Left lung (tissue), 10 donors: ENCODE results near the gene ZNF423. TPM values are rescaled to one million over a fixed set of nuclear protein-coding genes. Genes with fewer than 3 reads are reported as not detected.

Experiments
- ATAC-seq: fragments of 200-7000 bp; cut with Tn5 transposase; one replicate; pipeline ENCODE4 v1.9.1; 2020; ENCODE audit warnings: moderate library complexity
- DNase-seq, 4 donors: peaks; one replicate each; pipeline ENCODE4 v3.0.0-alpha.2; 2013 to 2020
- H3K27ac ChIP-seq, 2 donors: fragments of 200-600 bp; sonication (generic) in 1 of 2; one replicate each; pipeline versions ENCODE4 v1.5.0 to v1.8.0; 2020 to 2021
- H3K27me3 ChIP-seq, 2 donors: fragments of 200-600 bp; sonication (generic) in 1 of 2; one replicate each; pipeline versions ENCODE4 v1.5.0 to v1.8.0; 2020 to 2021
- H3K36me3 ChIP-seq, 2 donors: fragments of 200-600 bp; sonication (generic) in 1 of 2; one replicate each; pipeline versions ENCODE4 v1.5.0 to v1.8.0; 2020 to 2021
- H3K4me1 ChIP-seq, 2 donors: fragments of 200-600 bp; one replicate each; pipeline ENCODE4 v1.8.0; 2021
- H3K4me3 ChIP-seq, 2 donors: fragments of 200-600 bp; sonication (generic) in 1 of 2; one replicate each; pipeline versions ENCODE4 v1.5.0 to v1.8.0; 2020 to 2021; ENCODE audit warnings: mild to moderate bottlenecking in 1 of 2
- H3K9me3 ChIP-seq, 2 donors: fragments of 200-600 bp; sonication (generic) in 1 of 2; one replicate each; pipeline versions ENCODE4 v1.5.0 to v1.8.0; 2020 to 2021
- intact Hi-C, 2 donors: fragments of 100-400 bp; cut with DNase I; formaldehyde crosslinking; loops; one replicate each; pipeline versions ENCODE4 v1.11.2 to v1.14.2; 2022
- polyA plus RNA-seq, 6 donors: library from polyadenylated mRNA; unstranded; fragments of 120-200 nt; gene quantifications; one replicate each; pipeline ENCODE4 v1.2.1, GENCODE V29; 2013; ENCODE audit not compliant: insufficient read length in 6 of 6
- total RNA-seq, 2 donors: library from RNA; stranded (reverse); fragmentation: NEBNext Ultra II Directional; extraction: Animal tissue kit (Norgen Biotek cat#: 25700); gene quantifications; one replicate each; pipeline ENCODE4 v1.2.1, GENCODE V29; 2021
- TF ChIP-seq, protein P1 (sequence below), 2 donors: fragments of 200-600 bp; sonication (generic) in 1 of 2; IDR thresholded peaks; one replicate each; pipeline versions ENCODE4 v1.5.0 to v1.8.0; 2021; ENCODE audit warnings: antibody characterized with exemption in 2 of 2
- donor health status: DM: no; HTN: yes; CAD: no.
- donor health status: DM: no; HTN: no; CAD: no.

Gene ZNF423
- total and polyA plus RNA-seq, 8 donors = 7.8 to 30.5 (median 26.6) TPM

DNA sequence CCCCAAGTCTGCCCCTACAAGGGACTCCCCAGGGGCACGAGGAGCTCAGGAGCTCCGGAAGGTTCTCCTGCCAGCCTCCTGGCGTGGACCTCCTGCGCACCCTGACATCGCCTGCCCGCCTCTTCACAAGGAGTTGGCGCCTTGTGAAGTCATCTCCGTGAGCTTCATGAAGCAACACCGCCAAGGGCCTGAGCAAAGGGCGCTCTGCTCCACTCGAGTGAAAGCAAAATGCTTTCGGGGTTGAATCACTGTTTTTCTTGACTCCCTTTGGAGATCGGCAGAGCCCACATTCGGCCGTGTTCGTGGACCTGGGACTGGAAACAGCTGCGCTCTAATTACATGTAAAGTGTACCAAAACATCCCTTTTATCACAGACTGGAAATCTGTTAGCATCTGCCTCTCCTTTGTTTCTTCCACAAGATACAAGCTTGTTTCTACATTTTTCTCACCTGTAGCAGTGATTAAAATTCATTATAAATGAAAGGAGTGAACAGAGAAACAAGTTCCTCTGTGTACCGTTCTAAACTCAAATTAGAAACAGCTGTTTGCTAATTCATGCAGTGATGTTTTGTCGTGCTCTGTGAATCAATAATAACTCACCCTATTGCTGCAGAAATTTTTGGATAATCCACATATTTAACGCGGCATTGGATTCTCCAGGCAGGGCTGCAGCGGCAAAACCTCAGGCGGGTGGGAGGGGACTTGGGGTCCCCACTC, 203.3 kb downstream of the ZNF423 start:
- no peaks in the 10 kb centered on the region for H3K4me1 ChIP-seq
- TF ChIP-seq, protein P1, sequence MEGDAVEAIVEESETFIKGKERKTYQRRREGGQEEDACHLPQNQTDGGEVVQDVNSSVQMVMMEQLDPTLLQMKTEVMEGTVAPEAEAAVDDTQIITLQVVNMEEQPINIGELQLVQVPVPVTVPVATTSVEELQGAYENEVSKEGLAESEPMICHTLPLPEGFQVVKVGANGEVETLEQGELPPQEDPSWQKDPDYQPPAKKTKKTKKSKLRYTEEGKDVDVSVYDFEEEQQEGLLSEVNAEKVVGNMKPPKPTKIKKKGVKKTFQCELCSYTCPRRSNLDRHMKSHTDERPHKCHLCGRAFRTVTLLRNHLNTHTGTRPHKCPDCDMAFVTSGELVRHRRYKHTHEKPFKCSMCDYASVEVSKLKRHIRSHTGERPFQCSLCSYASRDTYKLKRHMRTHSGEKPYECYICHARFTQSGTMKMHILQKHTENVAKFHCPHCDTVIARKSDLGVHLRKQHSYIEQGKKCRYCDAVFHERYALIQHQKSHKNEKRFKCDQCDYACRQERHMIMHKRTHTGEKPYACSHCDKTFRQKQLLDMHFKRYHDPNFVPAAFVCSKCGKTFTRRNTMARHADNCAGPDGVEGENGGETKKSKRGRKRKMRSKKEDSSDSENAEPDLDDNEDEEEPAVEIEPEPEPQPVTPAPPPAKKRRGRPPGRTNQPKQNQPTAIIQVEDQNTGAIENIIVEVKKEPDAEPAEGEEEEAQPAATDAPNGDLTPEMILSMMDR (IDR thresholded peaks at IDR 0.05) = no peak
- intact Hi-C loops = no loop called here
- peaks cover 0 to 15% of the 10 kb centered on the region in 2 donors for H3K9me3 ChIP-seq
- H3K4me3 ChIP-seq = no peak overlapping the region
- peak in 2 of 4 donors; percentile 39 to 58 for DNase-seq
- H3K36me3 ChIP-seq = no peaks in the 10 kb centered on the region
- peak; percentile 31 for ATAC-seq
- no peaks in the 10 kb centered on the region for H3K27me3 ChIP-seq
- H3K27ac ChIP-seq = no peak overlapping the region

DNA sequence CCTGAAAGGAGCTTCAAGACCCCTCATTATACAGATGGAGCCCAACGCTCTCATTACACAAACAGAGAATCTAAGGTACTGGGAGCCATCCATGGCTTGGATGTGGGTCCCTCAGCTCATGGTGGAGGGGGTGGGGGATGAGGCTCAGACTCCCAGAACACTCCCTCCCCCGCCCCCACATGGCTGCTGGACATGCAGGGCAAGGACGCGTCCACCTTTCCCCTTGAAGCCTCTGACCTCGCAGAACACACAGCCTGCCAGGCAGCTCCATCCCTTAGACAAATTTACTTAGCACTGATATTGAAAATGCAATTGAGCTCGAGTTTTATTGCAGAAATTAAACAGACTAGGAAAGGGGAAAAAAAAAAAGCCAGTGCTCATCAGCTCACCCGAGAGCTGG, 203.9 kb downstream of the ZNF423 start:
- DNase-seq = no peak
- Histone ChIP-seq H3K9me3 (peaks cover 0 to 21% of the 10 kb centered on the region in 2 donors), H3K36me3 (no peaks in the 10 kb centered on the region), H3K4me1 (no peaks in the 10 kb centered on the region), H3K27ac (no peak overlapping the region), H3K4me3 (no peak overlapping the region), H3K27me3 (no peaks in the 10 kb centered on the region)
- TF ChIP-seq, protein P1 (IDR thresholded peaks at IDR 0.05) = no peak
- no peak for ATAC-seq
- intact Hi-C loops = no loop called here

DNA sequence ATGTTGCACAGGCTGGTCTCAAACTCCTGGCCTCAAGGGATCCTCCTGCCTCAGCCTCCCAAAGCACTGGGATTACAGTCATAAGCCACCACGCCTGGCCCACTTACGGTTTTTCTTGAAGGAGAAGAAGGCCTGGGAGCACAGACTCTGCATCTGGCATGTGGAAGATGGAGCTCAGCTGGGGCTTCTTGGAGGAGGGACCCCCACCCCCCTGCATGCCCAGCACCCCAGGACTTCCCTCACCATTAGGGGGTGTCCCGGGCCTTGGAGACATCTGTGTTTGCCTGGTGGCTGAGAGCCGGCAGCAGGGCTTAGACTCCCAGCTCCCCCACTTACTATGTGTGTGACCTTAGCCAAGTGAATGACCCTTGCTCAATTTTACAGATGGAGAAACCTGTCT, 204.7 kb downstream of the ZNF423 start:
- Histone ChIP-seq H3K36me3 (no peaks in the 10 kb centered on the region), H3K9me3 (peaks cover 0 to 26% of the 10 kb centered on the region in 2 donors), H3K4me1 (no peaks in the 10 kb centered on the region), H3K4me3 (no peak overlapping the region), H3K27ac (no peak overlapping the region), H3K27me3 (no peaks in the 10 kb centered on the region)
- intact Hi-C loops = no loop called here
- DNase-seq (no peak), ATAC-seq (no peak)
- TF ChIP-seq, protein P1 (IDR thresholded peaks at IDR 0.05) = no peak

DNA sequence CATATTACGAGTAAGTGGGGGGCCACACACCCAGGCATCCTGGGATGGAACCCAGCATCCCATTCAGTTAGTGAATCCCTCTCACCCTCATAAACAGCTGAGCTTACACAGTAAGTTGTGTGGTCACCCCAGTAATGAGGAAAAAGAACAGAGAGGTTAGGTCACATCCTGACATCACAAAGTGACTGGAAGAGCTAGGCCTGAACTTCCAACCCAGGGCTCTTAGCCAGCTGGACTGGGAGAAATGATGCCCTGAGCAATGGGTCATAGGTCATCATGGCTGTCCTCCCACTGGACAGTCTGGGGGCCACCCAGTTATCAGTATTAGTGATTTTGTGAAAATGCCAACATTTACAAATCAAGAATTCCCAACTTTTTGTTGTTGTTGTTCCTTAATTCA, 205.3 kb downstream of the ZNF423 start:
- H3K27me3 ChIP-seq = no peaks in the 10 kb centered on the region
- H3K36me3 ChIP-seq = no peaks in the 10 kb centered on the region
- no peak for ATAC-seq
- no peak overlapping the region for H3K27ac ChIP-seq
- DNase-seq = no peak
- peaks cover 0 to 32% of the 10 kb centered on the region in 2 donors for H3K9me3 ChIP-seq
- H3K4me1 ChIP-seq = no peaks in the 10 kb centered on the region
- no peak overlapping the region for H3K4me3 ChIP-seq
- TF ChIP-seq, protein P1 (IDR thresholded peaks at IDR 0.05) = no peak
- intact Hi-C loops = no loop called here

DNA sequence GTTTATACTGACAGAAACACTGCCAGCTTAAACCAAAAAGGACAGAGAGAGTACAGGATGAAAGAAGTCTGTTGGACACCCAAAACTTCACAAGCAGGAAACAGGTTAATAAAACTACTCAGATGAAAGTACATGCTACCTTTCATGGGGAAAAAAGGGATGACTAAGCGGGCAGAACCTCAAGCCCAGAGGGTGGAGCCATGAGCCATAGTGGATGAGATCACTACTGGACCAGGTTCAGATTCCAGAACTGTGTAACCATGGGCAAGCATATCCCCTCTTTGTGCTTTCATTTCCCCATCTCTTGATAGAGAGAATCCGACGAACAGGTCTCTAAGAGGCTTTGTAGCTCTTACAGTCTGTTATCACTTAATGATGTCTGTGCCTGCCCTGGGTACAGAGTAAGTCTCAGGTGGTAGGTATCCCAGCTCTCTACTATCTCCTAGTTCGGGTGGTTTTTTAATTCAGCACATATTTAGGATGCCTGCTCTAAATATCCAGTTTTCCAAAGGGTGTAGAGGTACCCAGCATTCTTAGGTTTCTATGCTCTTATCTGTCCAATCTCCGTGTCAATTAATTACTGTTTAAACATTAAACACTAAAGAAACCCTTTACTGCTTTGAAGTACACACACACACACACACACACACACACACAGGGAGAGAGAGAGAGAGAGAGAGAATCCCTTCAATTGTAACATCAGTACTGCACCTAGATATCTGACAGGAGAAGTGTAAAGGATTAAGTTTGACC, 206.7 kb downstream of the ZNF423 start:
- Histone ChIP-seq H3K36me3 (no peaks in the 10 kb centered on the region), H3K9me3 (peaks cover 0 to 36% of the 10 kb centered on the region in 2 donors), H3K27me3 (no peaks in the 10 kb centered on the region), H3K4me3 (no peak overlapping the region), H3K4me1 (no peaks in the 10 kb centered on the region), H3K27ac (no peak overlapping the region)
- TF ChIP-seq, protein P1 (IDR thresholded peaks at IDR 0.05) = no peak
- intact Hi-C loops = no loop called here
- DNase-seq (no peak), ATAC-seq (peak; percentile 41)
